Measurements from ENCODE around the gene UNC119. TPM values are rescaled to one million over a fixed set of nuclear protein-coding genes. Genes with fewer than 3 reads are reported as not detected.

Gene UNC119
- total RNA-seq, 1 donor: 21.6 TPM

DNA sequence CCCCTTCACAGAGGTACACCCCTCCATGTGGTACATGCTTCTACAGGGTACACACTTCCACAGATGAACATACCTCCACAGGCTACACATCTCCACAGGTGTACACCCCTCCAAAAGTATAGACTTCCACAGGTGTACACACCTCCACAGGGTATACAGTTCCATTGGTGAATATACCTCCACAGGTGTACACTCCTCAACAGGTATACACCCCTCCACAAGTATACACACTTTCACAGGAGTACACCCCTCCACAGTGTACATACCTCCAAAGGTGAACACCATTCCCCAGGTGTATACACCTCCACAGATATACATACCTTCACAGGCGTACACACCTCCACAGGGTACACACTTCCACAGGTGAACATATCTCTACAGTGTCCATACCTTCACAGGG, 36.9 kb downstream of the UNC119 start:
- H3K4me3 ChIP-seq (ENCODE audit: low read depth, low read length): no peak overlapping the region
- no peak for DNase-seq (ENCODE audit: low read depth)
- TF ChIP-seq, protein P1, sequence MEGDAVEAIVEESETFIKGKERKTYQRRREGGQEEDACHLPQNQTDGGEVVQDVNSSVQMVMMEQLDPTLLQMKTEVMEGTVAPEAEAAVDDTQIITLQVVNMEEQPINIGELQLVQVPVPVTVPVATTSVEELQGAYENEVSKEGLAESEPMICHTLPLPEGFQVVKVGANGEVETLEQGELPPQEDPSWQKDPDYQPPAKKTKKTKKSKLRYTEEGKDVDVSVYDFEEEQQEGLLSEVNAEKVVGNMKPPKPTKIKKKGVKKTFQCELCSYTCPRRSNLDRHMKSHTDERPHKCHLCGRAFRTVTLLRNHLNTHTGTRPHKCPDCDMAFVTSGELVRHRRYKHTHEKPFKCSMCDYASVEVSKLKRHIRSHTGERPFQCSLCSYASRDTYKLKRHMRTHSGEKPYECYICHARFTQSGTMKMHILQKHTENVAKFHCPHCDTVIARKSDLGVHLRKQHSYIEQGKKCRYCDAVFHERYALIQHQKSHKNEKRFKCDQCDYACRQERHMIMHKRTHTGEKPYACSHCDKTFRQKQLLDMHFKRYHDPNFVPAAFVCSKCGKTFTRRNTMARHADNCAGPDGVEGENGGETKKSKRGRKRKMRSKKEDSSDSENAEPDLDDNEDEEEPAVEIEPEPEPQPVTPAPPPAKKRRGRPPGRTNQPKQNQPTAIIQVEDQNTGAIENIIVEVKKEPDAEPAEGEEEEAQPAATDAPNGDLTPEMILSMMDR (IDR thresholded peaks at IDR 0.05; ENCODE audit: insufficient read depth, low read depth, low read length): no peak

DNA sequence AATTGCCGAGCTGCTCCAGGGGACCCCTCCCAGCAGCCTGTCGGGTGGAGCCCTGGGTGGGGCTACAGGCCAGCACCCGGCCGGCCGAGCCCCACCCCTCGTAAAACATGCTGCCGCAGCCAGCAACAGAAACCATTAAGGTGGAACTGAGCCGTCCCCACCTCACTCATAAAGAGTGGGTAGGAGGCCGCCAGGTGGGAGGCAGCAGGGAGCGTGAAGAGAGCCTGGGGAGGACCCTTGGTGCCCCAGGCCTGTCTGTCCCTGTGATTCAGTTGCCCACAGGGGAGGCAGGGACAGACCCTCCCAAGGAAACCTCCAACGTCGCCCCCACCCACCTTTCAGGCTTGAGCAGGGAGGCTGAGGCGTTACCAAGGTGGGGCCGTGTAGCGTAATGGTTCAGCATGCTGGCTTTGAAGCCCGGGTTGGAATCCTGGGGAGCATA, 37.8 kb downstream of the UNC119 start:
- no peak overlapping the region for H3K4me3 ChIP-seq (ENCODE audit: low read depth, low read length)
- DNase-seq (ENCODE audit: low read depth): no peak
- TF ChIP-seq, protein P1 (IDR thresholded peaks at IDR 0.05; ENCODE audit: insufficient read depth, low read depth, low read length): no peak

DNA sequence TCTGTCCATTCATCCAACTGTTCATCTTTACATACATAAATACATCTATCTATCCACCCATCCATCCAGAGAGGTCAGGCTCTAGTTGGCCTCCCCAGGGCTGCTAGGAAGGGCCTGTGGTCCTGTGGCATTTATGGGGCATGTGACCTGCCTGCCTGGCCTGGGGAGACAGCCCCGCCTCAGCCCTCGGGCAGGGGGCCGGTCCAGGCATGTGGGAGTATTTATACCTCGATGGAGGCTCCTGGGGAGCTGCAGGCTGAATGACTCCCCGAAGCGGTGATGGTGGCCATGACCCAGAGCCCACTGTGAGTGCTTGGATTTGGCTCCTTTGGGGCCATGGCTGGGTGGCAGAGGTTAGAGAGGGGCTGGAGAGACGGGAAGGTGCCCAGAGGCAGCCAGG, 38.9 kb downstream of the UNC119 start:
- no peak for DNase-seq (ENCODE audit: low read depth)
- H3K4me3 ChIP-seq (ENCODE audit: low read depth, low read length): no peak overlapping the region
- TF ChIP-seq, protein P1 (IDR thresholded peaks at IDR 0.05; ENCODE audit: insufficient read depth, low read depth, low read length): no peak

DNA sequence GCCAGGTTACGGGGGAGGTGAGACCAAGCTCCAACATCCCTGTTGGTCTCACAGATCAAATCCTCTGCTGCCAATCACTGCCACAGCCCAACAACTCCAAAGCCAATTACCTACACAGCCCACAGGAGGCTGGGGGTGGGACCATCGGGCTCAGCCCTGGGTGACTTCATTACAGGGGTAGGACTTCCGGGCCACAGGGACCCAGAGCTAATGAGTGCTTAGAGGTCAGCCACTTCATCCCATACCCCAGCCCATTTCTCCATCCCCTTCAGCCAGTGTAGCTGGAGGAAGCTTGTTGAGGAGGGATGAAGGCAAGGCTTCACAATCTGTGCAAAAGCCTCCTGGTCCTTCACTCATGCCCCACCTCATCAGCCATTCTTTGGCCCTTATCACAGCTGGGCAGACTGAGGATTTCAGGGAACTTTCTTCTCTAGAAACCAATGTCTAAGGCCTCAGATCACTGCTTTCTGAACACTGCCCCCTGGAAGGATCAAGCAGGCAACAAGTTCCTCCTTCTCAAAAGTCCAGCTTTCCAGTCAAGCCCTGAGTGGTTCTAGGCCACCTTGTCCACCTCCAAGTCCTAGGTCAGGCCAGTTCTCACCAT, 40.5 kb downstream of the UNC119 start:
- no peak overlapping the region for H3K4me3 ChIP-seq (ENCODE audit: low read depth, low read length)
- no peak for DNase-seq (ENCODE audit: low read depth)
- TF ChIP-seq, protein P1 (IDR thresholded peaks at IDR 0.05; ENCODE audit: insufficient read depth, low read depth, low read length): peak; percentile 6

DNA sequence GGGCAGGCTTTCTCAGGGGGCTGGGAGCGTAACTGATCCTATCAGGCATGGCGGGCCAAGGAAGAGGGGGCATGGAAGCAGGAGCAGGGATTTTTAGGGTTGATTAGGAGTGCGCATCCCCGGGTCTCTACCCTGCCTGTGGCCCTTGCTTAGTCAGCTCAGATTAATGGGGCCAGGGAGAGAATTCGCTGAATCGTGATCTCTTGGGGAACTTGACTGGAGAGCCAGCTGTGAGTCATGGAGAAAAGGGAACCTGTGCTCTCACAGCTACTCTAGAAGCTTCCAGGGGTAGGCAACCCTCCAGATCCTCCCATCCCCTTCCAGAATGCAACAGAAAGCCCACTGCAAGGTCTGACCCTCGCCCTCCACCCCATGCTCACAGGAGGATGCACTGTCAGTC, 42.6 kb downstream of the UNC119 start:
- H3K4me3 ChIP-seq (ENCODE audit: low read depth, low read length): no peak overlapping the region
- TF ChIP-seq, protein P1 (IDR thresholded peaks at IDR 0.05; ENCODE audit: insufficient read depth, low read depth, low read length): no peak
- DNase-seq (ENCODE audit: low read depth): no peak

DNA sequence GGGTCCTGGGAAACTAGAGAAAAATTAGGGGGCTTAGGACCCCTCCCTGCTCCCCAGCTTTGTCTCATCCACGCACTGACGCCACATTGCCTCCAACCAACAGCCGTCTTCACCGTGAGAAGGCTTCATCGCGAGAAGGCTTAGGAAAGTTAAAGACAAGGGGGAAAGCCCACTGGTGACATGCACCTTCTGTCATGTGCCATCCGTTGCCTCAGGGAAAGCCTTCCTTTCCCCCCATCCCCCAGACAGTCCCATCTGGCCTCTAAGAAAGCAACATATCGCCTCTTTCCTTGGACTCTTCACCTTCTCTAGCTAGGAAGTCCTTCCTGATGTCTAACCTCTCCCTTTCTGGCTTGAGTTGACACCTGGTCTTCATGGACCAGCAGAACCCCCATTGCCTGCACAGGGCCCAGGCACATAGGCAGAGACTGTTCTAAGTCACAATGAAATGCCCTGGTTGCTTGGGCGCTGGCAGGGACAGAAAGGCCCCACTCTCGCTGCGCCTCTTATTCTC, 44.2 kb downstream of the UNC119 start:
- DNase-seq (ENCODE audit: low read depth): no peak
- no peak overlapping the region for H3K4me3 ChIP-seq (ENCODE audit: low read depth, low read length)
- TF ChIP-seq, protein P1 (IDR thresholded peaks at IDR 0.05; ENCODE audit: insufficient read depth, low read depth, low read length): no peak

Data from fibroblast of villous mesenchyme (primary cell).